ENCODE data around the gene CD248.
A peak's percentile ranks its signal among the peaks of the same experiment; 100 is the strongest.
"Not testable (repeated sequence)": the region's sequence is repeated elsewhere in the genome, so short reads cannot be mapped to it uniquely, and the experiment has no call there.

The CD248 gene, protein sequence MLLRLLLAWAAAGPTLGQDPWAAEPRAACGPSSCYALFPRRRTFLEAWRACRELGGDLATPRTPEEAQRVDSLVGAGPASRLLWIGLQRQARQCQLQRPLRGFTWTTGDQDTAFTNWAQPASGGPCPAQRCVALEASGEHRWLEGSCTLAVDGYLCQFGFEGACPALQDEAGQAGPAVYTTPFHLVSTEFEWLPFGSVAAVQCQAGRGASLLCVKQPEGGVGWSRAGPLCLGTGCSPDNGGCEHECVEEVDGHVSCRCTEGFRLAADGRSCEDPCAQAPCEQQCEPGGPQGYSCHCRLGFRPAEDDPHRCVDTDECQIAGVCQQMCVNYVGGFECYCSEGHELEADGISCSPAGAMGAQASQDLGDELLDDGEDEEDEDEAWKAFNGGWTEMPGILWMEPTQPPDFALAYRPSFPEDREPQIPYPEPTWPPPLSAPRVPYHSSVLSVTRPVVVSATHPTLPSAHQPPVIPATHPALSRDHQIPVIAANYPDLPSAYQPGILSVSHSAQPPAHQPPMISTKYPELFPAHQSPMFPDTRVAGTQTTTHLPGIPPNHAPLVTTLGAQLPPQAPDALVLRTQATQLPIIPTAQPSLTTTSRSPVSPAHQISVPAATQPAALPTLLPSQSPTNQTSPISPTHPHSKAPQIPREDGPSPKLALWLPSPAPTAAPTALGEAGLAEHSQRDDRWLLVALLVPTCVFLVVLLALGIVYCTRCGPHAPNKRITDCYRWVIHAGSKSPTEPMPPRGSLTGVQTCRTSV

GRCh38 chr11:66316849-66317251, at the start of gene CD248:
TSS of gene CD248 (minus strand) at chr11:66317044. CDS start at chr11:66317027, 17 bp downstream.
- DNase-seq (ENCODE audit: low read depth in 2 of 2) = no peak

DNA sequence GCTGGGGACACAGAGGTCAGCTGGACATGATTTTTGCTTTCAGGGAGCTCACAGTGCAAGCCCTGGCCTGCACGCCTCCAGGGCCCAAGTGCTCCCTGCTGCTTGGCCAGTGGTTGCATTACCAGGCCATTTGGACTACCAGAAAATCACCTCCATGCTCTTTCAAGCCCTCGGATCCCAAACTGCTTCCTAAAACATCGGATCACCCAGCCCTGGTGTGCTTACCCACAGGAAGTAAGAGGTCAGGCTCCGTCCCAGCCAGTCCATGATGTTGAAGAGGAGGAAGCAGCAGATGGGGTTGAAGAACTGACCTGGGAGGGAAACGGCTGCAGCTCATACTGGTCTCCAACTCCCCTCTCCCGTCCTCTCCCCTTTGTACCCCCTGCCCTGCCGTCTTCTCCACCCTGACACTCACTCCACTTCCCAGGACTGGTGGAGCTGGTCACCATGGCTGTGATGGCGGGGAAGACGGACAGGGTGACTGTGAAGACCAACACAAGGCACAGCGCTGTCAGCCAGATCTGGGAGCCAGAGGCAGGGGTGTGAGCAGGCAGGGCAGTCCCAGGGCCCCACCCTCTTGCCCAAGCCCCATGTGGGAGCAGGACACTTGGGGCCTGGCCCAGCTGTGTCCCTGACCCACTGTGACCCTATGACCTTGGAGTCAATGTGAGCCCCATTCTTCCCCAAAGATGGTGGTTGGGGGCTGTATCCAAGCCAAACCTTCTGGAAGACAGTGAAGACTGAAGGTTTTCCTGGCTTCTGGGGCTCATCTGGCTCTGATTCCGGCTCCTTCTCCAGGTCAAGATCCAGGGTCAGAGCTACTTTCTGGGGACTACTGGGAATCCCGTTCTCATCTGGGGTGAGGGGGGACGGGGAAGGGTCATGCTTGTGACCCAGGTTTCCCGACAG, 49.1 kb upstream of the CD248 start:
- DNase-seq (ENCODE audit: low read depth in 2 of 2) = no peak

DNA sequence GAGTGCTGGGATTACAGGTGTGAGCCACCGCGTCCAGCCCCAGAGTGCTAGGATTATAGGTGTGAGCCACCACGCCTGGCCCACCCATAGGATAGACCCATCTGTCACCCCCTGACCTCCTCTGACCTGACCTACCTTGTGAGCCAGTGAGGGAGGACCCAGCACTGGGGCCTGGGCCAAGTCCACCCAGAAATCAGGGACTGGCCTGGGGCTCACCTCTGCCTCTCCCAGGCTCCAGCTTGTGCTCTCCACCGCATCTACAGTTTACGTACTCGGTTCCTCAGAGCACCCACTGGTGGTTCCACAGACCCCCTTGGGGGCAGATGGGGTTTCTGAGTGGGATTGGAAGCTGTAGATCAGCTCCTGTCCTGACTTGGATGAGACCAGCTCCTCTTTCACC, 48.3 kb upstream of the CD248 start:
- DNase-seq (ENCODE audit: low read depth in 2 of 2) = no peak

GRCh38 chr11:66363805-66364535, 47.1 kb upstream of the CD248 start:
- peak; percentile 61 to 77 for DNase-seq (ENCODE audit: low read depth in 2 of 2)

DNA sequence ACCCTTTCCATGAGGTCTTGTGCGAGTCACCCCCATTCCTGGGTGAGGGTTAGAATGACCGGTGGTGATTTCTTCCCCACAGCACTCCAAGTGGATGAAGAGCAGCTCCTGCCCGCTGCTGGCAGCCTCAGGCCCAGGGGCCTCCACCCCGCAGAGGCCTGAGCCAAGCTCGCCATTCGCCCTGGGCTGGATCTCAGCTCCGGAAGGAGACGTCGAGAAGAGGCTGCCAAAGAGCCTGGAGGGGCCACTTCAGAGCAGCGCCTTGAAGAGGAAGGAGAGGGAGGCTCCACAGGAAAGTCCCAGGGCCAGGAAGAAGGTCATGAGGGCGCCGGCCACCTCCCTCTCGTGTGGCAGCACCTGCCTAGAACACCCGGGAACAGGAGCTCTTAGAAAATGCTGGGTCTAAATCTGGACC, 46.4 kb upstream of the CD248 start:
- no peak for DNase-seq (ENCODE audit: low read depth in 2 of 2)

DNA sequence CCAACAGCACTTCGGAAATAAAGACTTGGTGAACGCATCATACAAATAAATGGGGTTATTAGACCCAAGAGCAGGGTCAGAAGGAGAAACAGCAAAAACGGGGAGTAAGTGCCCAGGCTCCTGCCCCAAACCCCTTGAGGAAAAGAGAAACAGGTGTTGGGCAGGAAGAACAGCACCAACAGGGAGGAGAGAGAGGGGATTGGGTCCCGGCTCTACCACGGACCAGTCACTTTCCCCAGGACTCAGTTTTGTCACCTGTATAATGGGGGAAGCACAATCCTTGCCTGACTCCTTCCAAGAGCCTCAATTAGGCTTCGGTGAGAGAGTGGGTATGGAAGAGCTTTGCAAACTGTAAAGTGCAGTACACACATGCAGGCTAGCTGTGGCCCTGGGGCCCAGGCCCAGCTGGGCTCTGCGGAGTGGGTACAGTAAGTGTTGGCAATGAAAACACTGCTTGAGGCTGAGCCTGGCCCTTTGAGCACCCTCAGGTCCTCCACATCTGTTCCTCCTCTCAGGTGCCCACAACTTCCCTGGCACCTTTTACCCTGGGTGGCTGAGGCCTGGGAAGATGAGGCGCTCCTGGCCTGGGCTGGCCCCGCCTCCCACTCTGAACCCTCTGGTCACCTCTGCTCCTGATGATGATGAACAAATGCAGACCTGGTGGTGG, 45.8 kb upstream of the CD248 start:
- no peak for DNase-seq (ENCODE audit: low read depth in 2 of 2)

GRCh38 chr11:66361502-66361941, 44.7 kb upstream of the CD248 start:
- no peak for DNase-seq (ENCODE audit: low read depth in 2 of 2)

GRCh38 chr11:66360406-66361073, 43.7 kb upstream of the CD248 start:
- no peak for DNase-seq (ENCODE audit: low read depth in 2 of 2)

- no peak for DNase-seq (ENCODE audit: low read depth in 2 of 2)
Measured at GRCh38 chr11:66359662-66360087, 42.8 kb upstream of the CD248 start.

DNA sequence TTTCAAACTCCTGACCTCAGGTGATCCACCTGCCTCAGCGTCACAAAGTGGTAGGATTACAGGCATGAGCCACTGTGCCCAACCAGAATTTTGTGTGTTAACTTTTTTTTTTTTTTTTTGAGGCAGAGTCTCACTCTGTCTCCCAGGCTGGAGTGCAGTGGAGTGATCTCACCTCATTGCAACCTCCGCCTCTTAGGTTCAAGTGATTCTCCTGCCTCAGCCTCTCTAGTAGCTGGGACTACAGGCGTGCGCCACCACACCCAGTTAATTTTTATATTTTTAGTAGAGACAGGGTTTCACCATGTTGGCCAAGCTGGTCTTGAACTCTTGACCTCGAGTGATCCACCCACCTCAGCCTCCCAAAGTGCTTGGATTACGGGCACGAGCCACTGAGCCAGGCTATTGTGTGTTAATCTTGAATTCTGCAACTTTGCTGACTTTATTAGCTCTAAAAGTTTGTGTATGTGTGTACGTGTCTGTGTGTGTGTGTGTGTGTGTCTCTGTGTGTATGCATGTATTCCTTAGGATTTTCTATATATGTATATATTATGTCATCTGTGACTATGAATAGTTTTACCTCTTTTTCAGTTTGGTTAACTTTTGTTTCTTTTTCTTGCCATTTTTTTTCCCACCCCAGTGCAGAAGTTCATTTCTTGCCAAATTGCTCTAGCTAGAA, 33.9 kb upstream of the CD248 start:
- DNase-seq (ENCODE audit: low read depth in 2 of 2) = not testable (repeated sequence)

DNA sequence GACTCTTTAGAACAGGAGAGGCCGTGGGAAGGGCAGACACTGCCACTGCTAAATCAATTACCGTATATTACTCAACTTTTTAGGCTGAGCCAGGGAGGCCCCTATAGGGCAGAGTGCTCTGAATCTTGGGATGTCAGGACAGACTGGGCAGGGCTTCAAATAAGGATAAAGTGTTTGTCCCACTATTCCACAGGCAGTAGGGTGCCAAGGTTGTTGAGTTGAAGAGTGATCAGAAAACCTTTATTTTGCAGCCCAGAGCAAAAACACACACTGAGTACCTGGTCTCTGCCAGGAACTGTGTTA, 32.2 kb upstream of the CD248 start:
- DNase-seq (ENCODE audit: low read depth in 2 of 2) = no peak

DNA sequence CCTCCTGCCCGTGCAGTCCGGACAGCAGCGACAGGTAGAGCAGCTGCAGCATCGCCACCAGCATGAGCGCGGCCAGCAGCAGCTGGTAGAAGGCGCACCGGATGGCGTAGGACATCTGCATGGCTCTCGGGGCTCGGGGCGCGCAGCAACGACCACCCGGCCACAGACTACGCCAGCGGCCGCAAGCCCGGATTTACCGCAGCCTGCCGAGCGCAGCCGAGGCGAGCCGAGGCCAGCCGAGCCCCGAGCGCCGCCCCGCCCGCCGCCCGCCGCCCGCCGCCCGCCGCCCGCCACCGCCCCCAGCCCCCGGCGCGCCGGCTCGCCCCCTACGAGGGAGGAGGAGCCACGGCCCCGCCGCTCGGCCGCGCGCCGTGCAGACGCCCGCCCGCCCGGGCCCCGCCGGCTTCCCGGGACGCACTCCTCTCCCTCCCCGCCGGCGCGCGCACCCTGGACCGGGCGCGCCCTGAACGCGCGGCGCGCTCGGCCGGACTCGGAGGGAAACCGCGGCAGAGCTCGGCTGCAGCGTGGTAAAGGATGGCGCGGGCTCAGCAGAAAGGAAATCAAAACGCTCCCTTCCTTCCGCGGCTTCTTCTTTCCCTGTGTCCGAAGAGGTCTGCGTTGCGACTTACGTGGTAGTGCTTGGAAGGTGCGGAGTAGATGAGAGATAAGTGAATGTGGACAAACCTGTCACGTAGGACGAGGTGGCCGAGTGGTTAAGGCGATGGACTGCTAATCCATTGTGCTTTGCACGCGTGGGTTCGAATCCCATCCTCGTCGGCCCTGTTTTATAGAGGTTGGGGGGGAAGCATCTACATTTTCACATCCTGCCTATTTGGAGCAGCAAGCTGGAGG, 30.8 kb upstream of the CD248 start, which contains the start of gene B4GAT1:
Gene B4GAT1 (minus strand): TSS at position 205 of the 852 bp plus-strand sequence. CDS start 84 bp downstream, at position 121.
- peak; percentile 81 to 86 for DNase-seq (ENCODE audit: low read depth in 2 of 2)

DNA sequence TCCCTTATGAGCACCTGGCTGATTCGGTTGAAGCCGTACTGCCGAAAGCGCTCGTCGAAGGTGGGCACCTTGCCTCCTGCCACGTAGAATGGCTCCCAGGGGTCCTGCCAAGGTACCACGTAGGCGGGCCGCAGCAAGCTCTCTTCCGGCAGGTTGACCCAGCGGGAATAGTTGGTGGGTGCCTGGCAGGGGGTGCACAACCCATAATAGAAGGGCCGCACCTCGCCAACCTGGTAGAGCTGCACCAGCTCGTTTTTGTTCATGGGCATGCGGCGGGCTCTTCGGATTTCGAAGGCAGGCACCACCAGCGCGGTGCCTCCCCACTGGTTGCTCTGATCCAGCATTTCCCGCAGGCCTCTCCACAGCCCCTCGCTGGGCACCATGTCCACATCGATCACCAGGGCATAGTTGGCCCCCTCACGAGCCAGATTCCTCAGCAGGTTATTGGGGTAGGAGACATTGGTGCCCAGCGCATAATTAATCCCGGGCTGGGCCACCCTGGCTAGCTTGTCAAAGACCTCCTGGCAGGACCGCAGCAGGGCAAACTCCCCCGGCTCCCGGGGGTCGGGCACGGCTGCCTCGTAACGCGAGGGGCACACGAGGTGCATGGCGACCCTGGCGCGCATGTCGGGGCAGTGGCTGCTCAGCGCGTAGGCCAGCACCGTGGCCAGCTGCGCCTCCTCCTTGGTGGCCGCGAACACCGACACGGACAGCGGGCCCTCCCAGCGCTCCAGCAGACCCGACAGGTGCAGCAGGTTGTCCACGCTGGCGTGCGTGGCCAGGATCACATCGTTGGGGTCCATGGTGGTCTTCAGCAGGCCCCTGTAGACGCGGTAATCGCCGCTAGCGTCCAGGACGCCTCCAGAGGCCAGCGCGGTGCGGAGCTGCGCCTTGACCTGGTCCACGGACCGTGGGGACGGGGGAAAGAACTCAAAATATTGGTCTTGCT, 29.9 kb upstream of the CD248 start:
- DNase-seq (ENCODE audit: low read depth in 2 of 2) = no peak

GRCh38 chr11:66345316-66345649, 28.4 kb upstream of the CD248 start:
- no peak for DNase-seq (ENCODE audit: low read depth in 2 of 2)

DNA sequence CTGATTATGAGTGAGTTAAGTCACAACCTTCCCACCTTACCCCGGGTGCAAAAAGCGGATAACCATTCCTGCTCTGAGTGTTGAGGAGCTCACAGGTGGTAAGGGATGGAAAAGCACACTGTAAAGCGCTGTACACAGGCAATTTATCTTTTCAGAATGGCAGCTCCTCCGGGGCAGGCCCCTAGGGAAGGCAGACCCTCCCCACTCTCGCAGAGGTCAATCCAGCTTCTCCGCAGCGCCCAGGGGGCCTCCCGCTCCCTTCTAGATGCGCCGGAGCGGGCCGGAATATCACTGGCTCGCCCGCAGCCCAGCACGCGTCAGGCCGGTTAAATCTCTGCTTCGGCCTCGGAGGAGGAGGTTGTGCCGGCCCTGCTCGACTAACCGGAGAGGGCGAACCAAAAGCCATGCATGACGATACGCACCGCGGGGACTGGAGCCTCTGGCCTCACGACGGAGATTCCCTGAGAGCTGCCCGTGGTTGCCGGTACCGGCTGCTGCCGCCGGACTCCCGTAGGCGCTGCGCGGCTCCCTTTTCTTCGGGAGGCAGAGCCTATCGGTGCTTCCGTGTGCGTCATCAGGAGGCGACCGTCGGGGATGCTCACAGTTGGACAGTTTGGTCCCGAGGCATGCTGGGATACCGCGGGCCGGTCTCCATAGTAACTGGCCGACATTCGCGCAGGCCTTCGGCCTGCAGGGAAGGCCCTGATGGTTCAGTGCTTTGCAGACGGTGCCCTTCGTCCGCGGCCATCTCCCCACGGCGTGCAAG, 27.9 kb upstream of the CD248 start, which contains the start of gene BRMS1:
Gene BRMS1 (minus strand): TSS at position 555 of the 766 bp plus-strand sequence. CDS start 2,870 bp downstream, outside the sequence.
- peak; percentile 93 to 96 for DNase-seq (ENCODE audit: low read depth in 2 of 2)

DNA sequence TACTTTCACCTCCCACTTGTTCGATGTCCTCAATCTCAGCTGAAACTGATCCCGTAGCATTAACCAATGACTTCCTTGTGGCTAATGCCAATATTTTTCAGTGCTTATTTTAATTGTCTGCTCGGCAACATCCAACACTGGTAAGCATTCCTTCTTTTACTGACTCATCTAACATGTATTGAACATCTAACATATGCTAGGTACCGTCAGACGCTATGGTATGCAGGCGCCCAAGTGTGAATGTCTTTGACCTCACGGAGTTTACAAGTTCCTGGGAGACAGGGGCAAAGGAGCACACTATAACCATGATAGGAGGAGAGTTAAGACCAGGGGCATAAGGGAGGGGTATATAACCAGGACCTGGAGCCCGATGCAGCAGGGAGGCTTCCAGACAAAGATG, 26.3 kb upstream of the CD248 start:
- no peak for DNase-seq (ENCODE audit: low read depth in 2 of 2)

Measured in stimulated activated CD4-positive, alpha-beta T cell treated with anti-CD3 and anti-CD28 coated beads, Interleukin-15, amount 100 ng/mL, for 48 hours (primary cell).